HepG2 (cell line): Measurements from ENCODE around the gene NOXO1. TPM values are rescaled to one million over a fixed set of nuclear protein-coding genes. Genes with fewer than 3 reads are reported as not detected.

Experiments used
- ADNP ChIP-seq: sonication (generic); formaldehyde crosslinking; IDR thresholded peaks from 2 replicates; pipeline ENCODE4 v1.4.0; 2020; ENCODE audit warnings: missing genetic modification reagents
- ARNTL ChIP-seq: sonication (generic); formaldehyde crosslinking; IDR thresholded peaks from 2 replicates; pipeline ENCODE4 v1.4.0; 2020; ENCODE audit warnings: mild to moderate bottlenecking, missing genetic modification reagents
- CAMTA2 ChIP-seq: sonication (generic); formaldehyde crosslinking; IDR thresholded peaks from 2 replicates; pipeline ENCODE4 v1.4.0; 2020; ENCODE audit warnings: mild to moderate bottlenecking, missing genetic modification reagents, borderline replicate concordance
- FOXM1 ChIP-seq: sonication (generic); formaldehyde crosslinking; IDR thresholded peaks from 2 replicates; pipeline ENCODE4 v1.5.0; 2020; ENCODE audit warnings: missing genetic modification reagents
- GLI4 ChIP-seq: sonication (generic); formaldehyde crosslinking; IDR thresholded peaks from 2 replicates; pipeline ENCODE4 v1.5.1; 2020; ENCODE audit warnings: missing genetic modification reagents, mild to moderate bottlenecking, moderate library complexity, borderline replicate concordance
- HNRNPH1 ChIP-seq: fragments of 200-400 bp; formaldehyde crosslinking; optimal IDR thresholded peaks from 2 replicates; pipeline ENCODE3; 2017; ENCODE audit warnings: mild to moderate bottlenecking, low read depth, low read length
- MAFK ChIP-seq, 2 experiments: IDR thresholded peaks in 1 of 2; conservative IDR thresholded peaks in 1 of 2; 2 replicates each; pipeline ENCODE4 v1.6.1; 2011; ENCODE audit warnings: improper control_type of control experiment in 2 of 2, low read length in 2 of 2
- NCOA2 ChIP-seq: sonication (generic); formaldehyde crosslinking; IDR thresholded peaks from 2 replicates; pipeline ENCODE4 v1.8.0; 2022; ENCODE audit warnings: inconsistent platforms
- NCOR1 ChIP-seq: fragments of 200-600 bp; sonication (generic); IDR thresholded peaks from 2 replicates; pipeline ENCODE4 v1.7.0; 2017; ENCODE audit warnings: antibody characterized with exemption, low read length, borderline replicate concordance
- PRPF4 ChIP-seq: fragments of 200-400 bp; formaldehyde crosslinking; IDR thresholded peaks from 2 replicates; pipeline ENCODE4 v1.6.1; 2016; ENCODE audit warnings: low read length, low read depth; ENCODE audit not compliant: poor library complexity, severe bottlenecking
- TGIF2 ChIP-seq: IDR thresholded peaks from 2 replicates; pipeline ENCODE4 v1.6.1; 2016; ENCODE audit warnings: control low read depth, missing compliant biosample characterization
- THAP11 ChIP-seq: IDR thresholded peaks from 2 replicates; pipeline ENCODE4 v1.6.1; 2016; ENCODE audit warnings: missing biosample characterization, missing genetic modification reagents
- U2AF1 ChIP-seq: fragments of 200-400 bp; formaldehyde crosslinking; optimal IDR thresholded peaks from 2 replicates; pipeline ENCODE3; 2017; ENCODE audit warnings: mild to moderate bottlenecking, low read depth, low read length
- ZFP36 ChIP-seq: fragments of 150-350 bp; IDR thresholded peaks from 2 replicates; pipeline ENCODE4 v1.6.1; 2018; ENCODE audit warnings: borderline replicate concordance, low read length, low read depth; ENCODE audit not compliant: partially characterized antibody
- ZNF121 ChIP-seq: sonication (generic); formaldehyde crosslinking; IDR thresholded peaks from 2 replicates; pipeline ENCODE4 v1.5.0; 2020; ENCODE audit warnings: mild to moderate bottlenecking, missing genetic modification reagents
- ZNF263 ChIP-seq: sonication (generic); formaldehyde crosslinking; IDR thresholded peaks from 2 replicates; pipeline ENCODE4 v1.4.0; 2020; ENCODE audit warnings: missing genetic modification reagents
- ZNF446 ChIP-seq: sonication (generic); formaldehyde crosslinking; IDR thresholded peaks from 2 replicates; pipeline ENCODE4 v1.5.0; 2020; ENCODE audit warnings: mild to moderate bottlenecking, missing genetic modification reagents
- ZNF567 ChIP-seq: sonication (generic); formaldehyde crosslinking; IDR thresholded peaks from 2 replicates; pipeline ENCODE4 v1.8.1; 2023; ENCODE audit warnings: mild to moderate bottlenecking, missing genetic modification reagents, borderline replicate concordance
- ZNF775 ChIP-seq: sonication (generic); formaldehyde crosslinking; IDR thresholded peaks from 2 replicates; pipeline ENCODE4 v1.4.0; 2020; ENCODE audit warnings: missing genetic modification reagents, mild to moderate bottlenecking, moderate library complexity, borderline replicate concordance
- polyA plus RNA-seq, 8 experiments: library from polyadenylated mRNA; depleted of rRNA in 3 of 8; stranded (reverse) in 7 of 8; unstranded in 1 of 8; fragments of >200 nt; fragmentation: Illumina TruSeq in 4 of 8; extraction: Trizol in 4 of 8; gene quantifications; 2 replicates each; pipeline versions ENCODE4 v1.2.1 to v1.2.3, GENCODE V29; 2011 to 2016; ENCODE audit warnings: low read depth in 4 of 8, missing spikeins in 1 of 8, mixed read lengths in 1 of 8; ENCODE audit not compliant: insufficient read depth in 1 of 8
- total RNA-seq, 5 experiments: library from RNA; depleted of rRNA; stranded (reverse); fragments of >200 nt; fragmentation: Illumina TruSeq; extraction: Trizol; gene quantifications; 2 replicates each; pipeline ENCODE4 v1.2.3, GENCODE V29; 2016; ENCODE audit warnings: low read depth in 1 of 5
- TF ChIP-seq, protein P1 (sequence below): sonication (generic); formaldehyde crosslinking; IDR thresholded peaks from 2 replicates; pipeline ENCODE4 v1.5.0; 2020; ENCODE audit warnings: missing genetic modification reagents
- TF ChIP-seq, protein P2 (sequence below): sonication (generic); formaldehyde crosslinking; IDR thresholded peaks from 2 replicates; pipeline ENCODE4 v1.8.1; 2022; ENCODE audit warnings: low read depth, mild to moderate bottlenecking, missing genetic modification reagents
- TF ChIP-seq, protein P3 (sequence below): sonication (generic); formaldehyde crosslinking; IDR thresholded peaks from 2 replicates; pipeline ENCODE4 v1.4.0; 2020; ENCODE audit warnings: mild to moderate bottlenecking, missing genetic modification reagents, borderline replicate concordance

Gene NOXO1
- total and polyA plus RNA-seq, 2 of the 13 experiments (the other 11 are each of a cell fraction or from before 2014, with no cell fraction given) = 0.69 to 1.4 TPM

DNA sequence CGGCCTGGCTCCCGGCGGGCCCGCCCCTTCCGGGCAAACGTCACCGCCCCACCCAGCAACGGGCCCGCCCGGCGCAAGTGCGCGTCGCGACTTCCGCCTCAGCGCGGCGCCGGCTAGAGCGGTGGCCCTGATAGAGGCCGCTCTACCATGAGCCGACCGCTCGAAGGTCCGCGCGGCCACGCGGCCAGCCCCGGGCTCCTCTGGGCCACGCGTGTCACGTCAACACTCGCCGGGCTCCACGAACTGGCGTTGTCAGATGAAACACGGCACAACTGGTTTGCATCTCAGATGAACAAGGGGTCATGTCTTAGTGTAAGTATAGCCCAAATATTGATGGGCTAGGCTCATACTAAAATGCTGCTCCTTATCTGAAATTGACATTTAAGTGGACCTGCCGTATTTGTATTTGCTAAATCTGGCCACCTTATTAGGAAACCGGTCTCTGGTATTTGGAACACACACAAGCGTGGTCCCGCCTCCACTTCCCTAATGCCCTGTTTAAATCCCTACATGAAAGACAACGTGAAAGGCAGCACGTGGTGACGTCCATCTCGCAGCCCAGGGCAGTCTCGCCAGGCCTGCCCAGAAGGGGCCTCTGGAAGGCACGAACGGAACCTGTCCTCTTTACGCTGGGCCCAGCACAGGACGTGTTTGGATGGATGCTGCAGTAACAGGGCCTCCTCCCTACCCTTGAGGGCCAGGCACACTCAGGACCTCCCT lies 28.7 kb upstream of the NOXO1 start, which contains the start of gene ZNF598 (continued):
- TF ChIP-seq ADNP (CRISPR knock-in tag) (no peak), U2AF1 (peak; percentile 89), ZNF775 (CRISPR knock-in tag) (no peak), CAMTA2 (CRISPR knock-in tag) (peak; percentile 81; the same call in 1 of the 2 replicates), HNRNPH1 (no peak), TGIF2 (CRISPR knock-in tag) (peak; percentile 67; the same call in 1 of the 2 replicates), NCOR1 (no peak), THAP11 (CRISPR knock-in tag) (peak; percentile 93), FOXM1 (no peak), MAFK (conservative IDR thresholded peaks at IDR 0.05 in 1 of 2, IDR thresholded peaks at IDR 0.05 in 1 of 2; ENCODE audit: low read length in 2 of 2) (no peak), GLI4 (CRISPR knock-in tag) (peak; percentile 63; the same call in 1 of the 2 replicates), ZNF446 (CRISPR knock-in tag) (peak; percentile 59), NCOA2 (CRISPR knock-in tag) (no peak; the same call in 1 of the 2 replicates), ZFP36 (no peak), ZNF567 (no peak; the same call in 1 of the 2 replicates), PRPF4 (no peak), ARNTL (CRISPR knock-in tag) (peak; percentile 43; the same call in 1 of the 2 replicates), ZNF263 (CRISPR knock-in tag) (no peak), ZNF121 (no peak)
- TF ChIP-seq, protein P1, sequence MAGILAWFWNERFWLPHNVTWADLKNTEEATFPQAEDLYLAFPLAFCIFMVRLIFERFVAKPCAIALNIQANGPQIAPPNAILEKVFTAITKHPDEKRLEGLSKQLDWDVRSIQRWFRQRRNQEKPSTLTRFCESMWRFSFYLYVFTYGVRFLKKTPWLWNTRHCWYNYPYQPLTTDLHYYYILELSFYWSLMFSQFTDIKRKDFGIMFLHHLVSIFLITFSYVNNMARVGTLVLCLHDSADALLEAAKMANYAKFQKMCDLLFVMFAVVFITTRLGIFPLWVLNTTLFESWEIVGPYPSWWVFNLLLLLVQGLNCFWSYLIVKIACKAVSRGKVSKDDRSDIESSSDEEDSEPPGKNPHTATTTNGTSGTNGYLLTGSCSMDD (CRISPR knock-in tag) = no peak
- TF ChIP-seq, protein P2, sequence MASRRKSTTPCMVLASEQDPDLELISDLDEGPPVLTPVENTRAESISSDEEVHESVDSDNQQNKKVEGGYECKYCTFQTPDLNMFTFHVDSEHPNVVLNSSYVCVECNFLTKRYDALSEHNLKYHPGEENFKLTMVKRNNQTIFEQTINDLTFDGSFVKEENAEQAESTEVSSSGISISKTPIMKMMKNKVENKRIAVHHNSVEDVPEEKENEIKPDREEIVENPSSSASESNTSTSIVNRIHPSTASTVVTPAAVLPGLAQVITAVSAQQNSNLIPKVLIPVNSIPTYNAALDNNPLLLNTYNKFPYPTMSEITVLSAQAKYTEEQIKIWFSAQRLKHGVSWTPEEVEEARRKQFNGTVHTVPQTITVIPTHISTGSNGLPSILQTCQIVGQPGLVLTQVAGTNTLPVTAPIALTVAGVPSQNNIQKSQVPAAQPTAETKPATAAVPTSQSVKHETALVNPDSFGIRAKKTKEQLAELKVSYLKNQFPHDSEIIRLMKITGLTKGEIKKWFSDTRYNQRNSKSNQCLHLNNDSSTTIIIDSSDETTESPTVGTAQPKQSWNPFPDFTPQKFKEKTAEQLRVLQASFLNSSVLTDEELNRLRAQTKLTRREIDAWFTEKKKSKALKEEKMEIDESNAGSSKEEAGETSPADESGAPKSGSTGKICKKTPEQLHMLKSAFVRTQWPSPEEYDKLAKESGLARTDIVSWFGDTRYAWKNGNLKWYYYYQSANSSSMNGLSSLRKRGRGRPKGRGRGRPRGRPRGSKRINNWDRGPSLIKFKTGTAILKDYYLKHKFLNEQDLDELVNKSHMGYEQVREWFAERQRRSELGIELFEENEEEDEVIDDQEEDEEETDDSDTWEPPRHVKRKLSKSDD (CRISPR knock-in tag) = no peak
- TF ChIP-seq, protein P3, sequence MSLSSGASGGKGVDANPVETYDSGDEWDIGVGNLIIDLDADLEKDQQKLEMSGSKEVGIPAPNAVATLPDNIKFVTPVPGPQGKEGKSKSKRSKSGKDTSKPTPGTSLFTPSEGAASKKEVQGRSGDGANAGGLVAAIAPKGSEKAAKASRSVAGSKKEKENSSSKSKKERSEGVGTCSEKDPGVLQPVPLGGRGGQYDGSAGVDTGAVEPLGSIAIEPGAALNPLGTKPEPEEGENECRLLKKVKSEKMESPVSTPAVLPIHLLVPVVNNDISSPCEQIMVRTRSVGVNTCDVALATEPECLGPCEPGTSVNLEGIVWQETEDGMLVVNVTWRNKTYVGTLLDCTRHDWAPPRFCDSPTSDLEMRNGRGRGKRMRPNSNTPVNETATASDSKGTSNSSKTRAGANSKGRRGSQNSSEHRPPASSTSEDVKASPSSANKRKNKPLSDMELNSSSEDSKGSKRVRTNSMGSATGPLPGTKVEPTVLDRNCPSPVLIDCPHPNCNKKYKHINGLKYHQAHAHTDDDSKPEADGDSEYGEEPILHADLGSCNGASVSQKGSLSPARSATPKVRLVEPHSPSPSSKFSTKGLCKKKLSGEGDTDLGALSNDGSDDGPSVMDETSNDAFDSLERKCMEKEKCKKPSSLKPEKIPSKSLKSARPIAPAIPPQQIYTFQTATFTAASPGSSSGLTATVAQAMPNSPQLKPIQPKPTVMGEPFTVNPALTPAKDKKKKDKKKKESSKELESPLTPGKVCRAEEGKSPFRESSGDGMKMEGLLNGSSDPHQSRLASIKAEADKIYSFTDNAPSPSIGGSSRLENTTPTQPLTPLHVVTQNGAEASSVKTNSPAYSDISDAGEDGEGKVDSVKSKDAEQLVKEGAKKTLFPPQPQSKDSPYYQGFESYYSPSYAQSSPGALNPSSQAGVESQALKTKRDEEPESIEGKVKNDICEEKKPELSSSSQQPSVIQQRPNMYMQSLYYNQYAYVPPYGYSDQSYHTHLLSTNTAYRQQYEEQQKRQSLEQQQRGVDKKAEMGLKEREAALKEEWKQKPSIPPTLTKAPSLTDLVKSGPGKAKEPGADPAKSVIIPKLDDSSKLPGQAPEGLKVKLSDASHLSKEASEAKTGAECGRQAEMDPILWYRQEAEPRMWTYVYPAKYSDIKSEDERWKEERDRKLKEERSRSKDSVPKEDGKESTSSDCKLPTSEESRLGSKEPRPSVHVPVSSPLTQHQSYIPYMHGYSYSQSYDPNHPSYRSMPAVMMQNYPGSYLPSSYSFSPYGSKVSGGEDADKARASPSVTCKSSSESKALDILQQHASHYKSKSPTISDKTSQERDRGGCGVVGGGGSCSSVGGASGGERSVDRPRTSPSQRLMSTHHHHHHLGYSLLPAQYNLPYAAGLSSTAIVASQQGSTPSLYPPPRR (CRISPR knock-in tag) = no peak
